VCaP (cell line): ENCODE measurements around the gene POU1F1.

Experiments used
- H3K27ac ChIP-seq: fragments of 450-650 bp; 2 replicates; pipeline ENCODE4 v1.5.1; 2017
- TF ChIP-seq, protein P1 (sequence below): fragments of 450-650 bp; conservative IDR thresholded peaks from 2 replicates; pipeline ENCODE4 v1.5.1; 2017; ENCODE audit warnings: mild to moderate bottlenecking, moderate library complexity

Gene POU1F1

DNA sequence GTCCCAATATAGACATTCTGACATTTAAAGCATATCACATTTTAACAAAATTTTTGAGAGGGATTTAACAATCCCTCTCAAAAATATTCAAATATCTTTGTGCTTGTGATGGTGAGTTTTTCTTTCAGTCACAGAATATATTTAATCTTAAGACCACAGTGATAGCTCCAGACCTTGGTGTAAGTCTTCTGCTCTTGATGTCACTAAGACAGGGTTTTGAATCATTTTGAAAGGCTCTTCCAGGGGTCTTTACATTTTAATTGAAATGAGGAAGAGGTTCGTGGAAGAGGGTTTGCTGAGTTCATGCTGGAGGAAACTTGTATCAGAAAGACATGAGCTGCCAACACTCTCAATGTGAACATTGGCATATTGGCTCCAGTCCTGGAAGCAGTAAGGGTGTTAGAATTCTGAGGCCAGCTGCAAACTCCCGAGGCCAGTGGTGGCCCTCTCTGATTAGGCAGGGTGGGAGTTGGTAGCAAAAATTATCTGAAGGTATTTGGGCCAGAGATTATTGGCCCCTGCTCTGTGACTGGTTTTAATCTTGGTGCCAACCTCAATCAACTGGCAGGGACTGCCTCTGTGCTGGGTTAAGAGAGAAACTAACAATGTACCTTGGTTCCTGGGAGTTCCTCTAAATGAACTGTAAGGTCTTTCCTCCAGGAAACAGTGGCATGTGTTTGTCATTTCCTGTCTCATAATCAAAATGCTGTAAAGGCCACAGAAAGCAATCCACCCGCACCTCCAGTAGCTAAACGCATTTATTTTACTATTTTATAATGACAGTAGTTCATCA lies 5.3 kb downstream of the POU1F1 start:
- TF ChIP-seq, protein P1, sequence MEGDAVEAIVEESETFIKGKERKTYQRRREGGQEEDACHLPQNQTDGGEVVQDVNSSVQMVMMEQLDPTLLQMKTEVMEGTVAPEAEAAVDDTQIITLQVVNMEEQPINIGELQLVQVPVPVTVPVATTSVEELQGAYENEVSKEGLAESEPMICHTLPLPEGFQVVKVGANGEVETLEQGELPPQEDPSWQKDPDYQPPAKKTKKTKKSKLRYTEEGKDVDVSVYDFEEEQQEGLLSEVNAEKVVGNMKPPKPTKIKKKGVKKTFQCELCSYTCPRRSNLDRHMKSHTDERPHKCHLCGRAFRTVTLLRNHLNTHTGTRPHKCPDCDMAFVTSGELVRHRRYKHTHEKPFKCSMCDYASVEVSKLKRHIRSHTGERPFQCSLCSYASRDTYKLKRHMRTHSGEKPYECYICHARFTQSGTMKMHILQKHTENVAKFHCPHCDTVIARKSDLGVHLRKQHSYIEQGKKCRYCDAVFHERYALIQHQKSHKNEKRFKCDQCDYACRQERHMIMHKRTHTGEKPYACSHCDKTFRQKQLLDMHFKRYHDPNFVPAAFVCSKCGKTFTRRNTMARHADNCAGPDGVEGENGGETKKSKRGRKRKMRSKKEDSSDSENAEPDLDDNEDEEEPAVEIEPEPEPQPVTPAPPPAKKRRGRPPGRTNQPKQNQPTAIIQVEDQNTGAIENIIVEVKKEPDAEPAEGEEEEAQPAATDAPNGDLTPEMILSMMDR = no peak
- no peak overlapping the region for H3K27ac ChIP-seq

DNA sequence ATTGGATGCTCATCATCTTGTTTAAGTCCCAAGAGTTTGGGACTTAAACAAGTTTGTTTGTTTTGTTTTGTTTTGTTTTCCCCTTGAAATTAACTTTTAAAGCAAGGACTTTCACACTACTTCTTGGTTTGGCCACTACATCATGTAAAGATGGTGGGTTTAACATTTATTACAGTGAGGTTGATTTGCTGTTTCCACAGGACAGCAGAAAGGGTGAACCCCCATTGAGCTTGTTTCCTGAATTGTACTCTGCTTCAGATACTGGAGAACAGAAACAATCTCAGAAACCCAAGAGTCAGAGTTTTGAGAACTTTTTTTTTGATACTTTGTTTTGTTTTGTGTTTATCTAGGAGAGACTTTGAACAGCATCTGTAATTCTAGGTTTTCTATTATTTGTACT lies 6.7 kb downstream of the POU1F1 start:
- TF ChIP-seq, protein P1 = no peak
- H3K27ac ChIP-seq = no peak overlapping the region

DNA sequence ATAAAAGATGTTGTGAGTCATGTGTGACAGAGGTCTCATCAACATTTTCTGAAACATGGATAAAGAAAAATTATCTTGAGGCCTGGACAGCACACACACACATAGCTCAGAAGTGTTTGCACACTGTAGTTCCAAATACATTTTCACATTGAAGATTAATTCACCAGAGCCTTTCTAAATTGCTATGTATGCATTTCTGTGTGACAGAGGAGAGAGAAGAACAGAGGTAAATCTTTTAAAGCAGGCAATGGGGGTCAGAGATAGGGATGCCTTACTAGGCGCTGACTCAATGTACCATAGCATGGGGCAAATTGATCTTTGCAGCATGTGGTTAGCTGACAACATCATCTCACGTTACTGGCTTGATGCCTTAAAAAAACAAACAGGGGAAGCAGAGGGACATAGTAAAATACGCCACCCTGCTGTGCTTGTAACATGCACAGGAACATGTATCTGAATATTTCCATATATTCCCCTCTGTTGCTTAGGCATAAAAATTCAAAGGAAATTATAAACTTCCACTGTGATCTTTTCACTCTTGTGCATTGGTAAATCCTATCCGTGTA lies 7.7 kb downstream of the POU1F1 start:
- no peak overlapping the region for H3K27ac ChIP-seq
- TF ChIP-seq, protein P1 = no peak

DNA sequence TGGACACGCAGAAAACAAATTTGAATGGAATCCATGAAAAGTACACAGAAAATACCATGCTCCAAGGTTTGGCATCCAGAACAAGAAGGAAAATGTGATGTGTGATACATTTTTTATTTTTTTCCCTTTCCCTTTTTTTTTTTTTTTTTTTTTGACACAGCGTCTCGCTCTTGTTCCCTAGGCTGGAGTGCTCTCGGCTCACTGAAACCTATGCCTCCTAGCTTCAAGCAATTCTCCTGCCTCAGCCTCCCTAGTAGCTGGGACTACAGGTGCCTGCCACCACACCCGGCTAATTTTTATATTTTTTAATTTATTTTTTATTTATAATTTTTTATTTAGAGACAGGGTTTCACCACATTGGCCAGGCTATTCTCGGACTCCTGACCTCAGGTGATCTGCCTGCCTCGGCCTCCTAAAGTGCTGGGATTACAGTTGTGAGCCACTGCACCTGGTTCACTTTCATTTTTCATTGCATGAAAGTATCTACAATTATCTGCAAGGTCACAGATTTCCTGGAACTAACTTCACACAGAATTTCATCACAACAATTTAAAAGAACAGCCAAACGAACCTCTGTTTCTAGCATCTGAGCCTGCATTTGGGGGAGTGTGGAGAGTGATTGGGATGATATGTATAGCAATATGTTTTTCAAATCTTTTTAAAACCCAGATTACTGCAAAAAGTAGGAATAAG lies 8.3 kb downstream of the POU1F1 start:
- no peak overlapping the region for H3K27ac ChIP-seq
- TF ChIP-seq, protein P1 = no peak

DNA sequence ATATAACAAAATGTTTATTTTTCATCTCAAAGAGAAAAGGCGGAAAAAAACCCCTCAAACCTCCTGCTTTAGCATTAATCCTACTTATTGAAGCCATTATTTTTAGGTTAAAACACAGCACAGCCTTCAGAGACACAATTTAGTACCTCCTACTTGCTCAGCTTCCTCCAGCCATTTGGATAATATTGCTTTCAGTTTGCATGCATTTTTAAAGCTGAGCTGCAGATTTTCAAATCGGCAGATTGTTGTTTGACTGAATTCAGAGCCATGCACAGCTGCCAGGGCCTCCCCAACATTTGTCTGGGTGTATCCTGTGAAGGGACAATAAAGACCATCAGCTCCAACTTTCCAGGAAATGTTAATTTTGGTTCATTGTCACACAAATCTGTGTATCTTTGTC lies 14.5 kb downstream of the POU1F1 start:
- TF ChIP-seq, protein P1 = no peak

DNA sequence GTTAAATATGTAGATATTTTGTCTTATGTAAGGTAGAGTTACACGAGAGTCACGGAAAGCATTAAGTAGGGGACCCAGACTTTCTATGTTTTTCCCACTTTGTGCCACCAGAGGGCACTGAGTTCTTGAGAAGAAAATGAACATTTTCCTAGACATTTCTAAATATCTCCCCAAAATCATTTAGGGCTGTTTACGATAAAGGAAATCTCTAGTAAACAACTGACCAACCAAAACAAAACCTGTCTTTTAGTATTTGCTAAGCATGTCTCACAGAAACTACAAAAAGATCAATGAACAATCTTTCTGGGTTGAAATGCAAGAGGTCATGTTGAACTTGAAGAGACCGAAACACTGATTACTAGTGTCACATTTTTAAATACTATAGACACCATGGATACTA lies 16.1 kb downstream of the POU1F1 start:
- TF ChIP-seq, protein P1 = peak; percentile 83
- H3K27ac ChIP-seq = no peak overlapping the region

More for the DNA sequence above, 14.5 kb downstream of the POU1F1 start:
- no peak overlapping the region for H3K27ac ChIP-seq

DNA sequence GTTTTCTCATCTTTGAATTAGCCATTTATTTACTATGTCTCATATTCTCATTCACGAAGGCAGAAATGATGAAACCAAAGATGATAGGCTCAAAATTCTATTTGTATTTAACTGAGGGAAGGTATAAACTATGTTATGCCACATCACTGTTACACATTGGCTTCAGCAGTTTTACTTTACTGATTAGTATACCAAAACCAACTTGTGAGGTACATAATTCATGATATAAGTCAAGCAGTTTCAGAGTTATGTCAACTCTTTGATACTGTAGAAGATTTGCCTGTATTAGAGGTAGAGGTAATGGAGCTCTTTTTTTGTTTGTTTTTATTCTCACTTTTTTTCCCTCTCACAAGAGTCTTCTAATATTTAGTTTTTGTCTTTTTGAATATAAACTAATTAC lies 26.4 kb downstream of the POU1F1 start:
- H3K27ac ChIP-seq = no peak overlapping the region
- TF ChIP-seq, protein P1 = no peak
